GM18507 (cell line): ENCODE results near the gene FHOD3.

Experiments
- DNase-seq: peaks from one replicate; pipeline ENCODE4 v3.0.0; 2011; ENCODE audit warnings: low read depth; ENCODE audit not compliant: insufficient read length; ENCODE audit errors: extremely low spot score
- FAIRE-seq: peaks from 2 replicates; lab custom pipeline; 2011; peaks lifted over from hg19 to GRCh38; lab: Jason Lieb, UNC

FHOD3 gene

GRCh38 chr18:36427831-36428230 is 130.3 kb downstream of the FHOD3 start:
- FAIRE-seq (no peak), DNase-seq (no peak)

DNA sequence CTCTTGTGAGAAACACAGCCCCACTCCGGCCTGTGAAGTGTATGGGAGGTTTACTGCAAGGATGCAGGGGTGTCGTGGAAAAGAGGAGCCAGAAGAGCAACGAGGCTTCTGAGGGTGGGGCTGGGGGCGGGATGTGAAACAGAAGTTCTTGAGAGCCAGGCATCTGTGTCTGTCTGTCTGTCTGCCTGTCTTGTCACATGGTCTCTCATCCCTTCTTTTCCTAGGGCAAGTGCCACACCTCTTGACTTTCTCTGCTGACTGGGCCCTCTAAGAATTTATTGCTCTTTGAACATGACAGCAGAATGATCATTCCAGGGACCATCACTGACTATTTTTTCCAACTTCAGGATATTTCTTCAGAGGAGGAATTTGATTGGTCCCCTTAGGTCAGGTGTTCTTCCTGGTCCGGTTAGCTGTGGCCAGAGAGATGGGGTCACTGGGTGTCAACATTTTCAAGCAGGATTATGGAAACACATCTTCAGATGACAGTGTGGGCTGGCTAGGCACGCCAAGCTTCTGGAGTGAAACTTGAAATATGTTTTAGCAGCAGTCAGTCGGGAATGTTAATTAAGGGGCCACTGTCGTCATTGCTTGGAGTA is 131.0 kb downstream of the FHOD3 start:
- DNase-seq (no peak), FAIRE-seq (no peak)

- DNase-seq = no peak
- FAIRE-seq = no peak
These were observed 135.5 kb downstream of the FHOD3 start for GRCh38 chr18:36432880-36433555.

- FAIRE-seq = no peak
- no peak for DNase-seq
These were observed 138.9 kb downstream of the FHOD3 start for GRCh38 chr18:36436387-36436786.

DNA sequence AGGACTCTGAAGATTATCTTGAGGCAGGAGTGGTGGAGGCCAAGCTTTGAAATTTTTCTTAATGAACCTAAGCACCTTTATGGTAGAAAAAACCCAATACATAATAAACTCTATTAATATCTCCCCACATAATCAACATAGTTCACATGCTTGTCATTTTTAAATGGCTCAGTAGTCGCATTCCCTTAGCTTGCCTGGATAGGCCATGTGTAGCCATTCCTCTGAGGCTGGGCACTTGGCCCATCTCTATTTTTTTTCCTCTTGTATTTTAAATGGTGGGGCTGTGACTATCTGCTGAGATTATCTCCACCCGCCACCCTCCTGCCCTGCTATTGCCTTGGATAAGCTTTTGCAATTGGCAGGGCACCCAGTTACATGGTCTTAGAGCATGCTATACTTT is 143.1 kb downstream of the FHOD3 start:
- DNase-seq (no peak), FAIRE-seq (no peak)

DNA sequence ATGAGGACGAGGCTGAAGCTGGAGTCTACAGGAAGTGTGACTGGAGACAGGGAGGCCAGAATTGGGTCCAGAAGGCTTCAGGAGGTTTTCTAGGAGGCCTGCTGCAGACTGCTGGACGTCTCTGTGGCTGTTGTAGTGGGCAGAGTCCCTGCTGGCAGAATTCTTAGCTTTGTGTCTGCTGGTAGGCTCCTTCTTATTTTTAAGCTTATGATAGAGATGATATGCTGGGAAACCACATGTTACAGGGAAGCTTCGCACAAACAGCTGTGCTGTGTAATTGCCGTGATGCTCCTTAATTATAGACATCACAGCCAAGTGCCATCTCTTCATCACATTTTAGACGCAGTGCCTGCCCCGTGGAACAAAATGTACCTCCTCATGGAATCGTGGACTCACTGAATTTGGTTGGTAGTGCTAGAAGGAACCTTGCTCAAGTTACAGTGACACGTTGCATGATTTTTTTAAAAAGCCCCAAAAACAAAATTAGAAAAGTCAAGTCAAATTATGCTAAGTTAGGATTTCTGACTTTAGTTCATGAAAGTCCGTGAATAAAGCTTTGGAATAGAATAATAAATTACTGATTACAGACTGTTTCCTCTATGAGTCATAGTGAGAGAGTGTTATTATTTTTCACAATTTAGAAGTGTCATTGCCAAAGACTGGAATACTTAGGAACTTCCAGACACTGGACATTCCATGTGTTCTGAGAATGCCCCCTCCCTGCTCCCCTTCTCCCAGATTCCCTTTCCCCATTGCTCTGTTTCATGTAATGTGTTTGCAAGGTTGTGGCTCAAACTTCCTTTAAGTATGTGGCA is 144.1 kb downstream of the FHOD3 start:
- DNase-seq = no peak
- FAIRE-seq = peak; percentile 36

- no peak for FAIRE-seq
These were observed 145.2 kb downstream of the FHOD3 start for GRCh38 chr18:36442717-36443116.

GRCh38 chr18:36446059-36446458 is 148.5 kb downstream of the FHOD3 start:
- DNase-seq (no peak), FAIRE-seq (no peak)

More at GRCh38 chr18:36442717-36443116, 145.2 kb downstream of the FHOD3 start:
- no peak for DNase-seq

DNA sequence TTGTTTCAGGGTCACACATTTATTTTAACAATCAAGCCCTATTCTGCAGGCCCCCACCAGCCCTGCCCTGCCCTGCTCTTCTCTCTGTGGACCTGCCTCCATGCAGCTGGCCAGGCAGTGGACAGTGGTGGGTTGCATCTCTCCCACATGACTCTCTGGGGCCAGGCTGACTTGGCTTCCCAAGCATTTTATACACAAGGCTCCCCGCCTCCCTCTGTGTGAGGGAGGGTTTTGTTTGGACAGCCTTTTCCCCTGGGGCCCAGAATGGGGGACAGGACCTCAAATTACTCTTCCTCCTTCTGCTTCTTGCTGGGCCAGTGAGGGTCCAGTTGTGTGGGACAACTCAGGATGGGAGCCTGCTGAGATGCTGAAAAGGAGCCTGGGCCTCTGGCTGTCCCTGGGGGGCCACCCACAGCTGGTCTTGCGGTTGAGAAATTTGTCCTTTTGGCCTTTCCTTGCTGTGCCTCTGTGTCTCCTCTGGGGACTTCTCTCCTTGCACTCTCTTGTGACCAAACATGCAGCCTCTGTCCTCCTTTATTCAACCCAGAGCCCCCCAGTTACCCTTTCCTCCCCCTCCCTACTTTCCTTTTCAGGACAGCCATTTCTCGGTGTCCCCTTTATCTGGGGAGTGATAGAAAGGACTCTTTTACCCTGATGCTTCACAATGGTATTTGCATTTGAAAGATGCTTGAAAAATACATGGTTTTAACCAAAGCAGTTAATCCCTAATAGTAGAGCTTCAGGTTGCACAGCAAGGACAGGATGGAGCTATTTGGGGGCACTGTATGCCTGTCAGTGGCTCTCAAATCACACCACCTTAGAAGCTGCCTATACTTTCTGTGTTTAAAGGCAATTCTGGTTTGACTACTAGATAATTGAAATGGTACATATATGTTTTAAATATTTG is 151.1 kb downstream of the FHOD3 start:
- DNase-seq (no peak), FAIRE-seq (no peak)

GRCh38 chr18:36449451-36449850 is 151.9 kb downstream of the FHOD3 start:
- FAIRE-seq = no peak
- no peak for DNase-seq

DNA sequence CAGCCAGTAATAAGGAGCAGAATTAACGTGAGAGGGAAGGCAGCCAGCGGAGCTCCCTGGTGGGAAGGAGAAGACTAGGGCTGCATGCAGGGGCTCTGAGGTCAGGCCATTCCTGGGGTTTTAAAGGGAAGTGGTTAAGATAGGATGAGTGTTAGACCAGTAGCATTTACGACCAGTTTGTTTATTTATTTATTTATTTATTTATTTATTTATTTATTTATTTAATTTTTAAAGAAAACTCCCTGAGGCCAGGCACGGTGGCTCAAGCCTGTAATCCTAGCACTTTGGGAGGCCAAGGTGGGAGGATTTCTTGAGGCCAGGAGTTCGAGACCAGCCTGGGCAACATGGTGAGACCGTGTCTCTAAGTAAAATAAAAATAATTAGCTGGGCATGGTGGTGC is 152.8 kb downstream of the FHOD3 start:
- FAIRE-seq = no peak

GRCh38 chr18:36451454-36452251 is 154.1 kb downstream of the FHOD3 start:
- DNase-seq (no peak), FAIRE-seq (no peak)

More for the DNA sequence above, 152.8 kb downstream of the FHOD3 start:
- DNase-seq = no peak

- no peak for FAIRE-seq
- no peak for DNase-seq
These were observed 156.7 kb downstream of the FHOD3 start for GRCh38 chr18:36454245-36454644.

DNA sequence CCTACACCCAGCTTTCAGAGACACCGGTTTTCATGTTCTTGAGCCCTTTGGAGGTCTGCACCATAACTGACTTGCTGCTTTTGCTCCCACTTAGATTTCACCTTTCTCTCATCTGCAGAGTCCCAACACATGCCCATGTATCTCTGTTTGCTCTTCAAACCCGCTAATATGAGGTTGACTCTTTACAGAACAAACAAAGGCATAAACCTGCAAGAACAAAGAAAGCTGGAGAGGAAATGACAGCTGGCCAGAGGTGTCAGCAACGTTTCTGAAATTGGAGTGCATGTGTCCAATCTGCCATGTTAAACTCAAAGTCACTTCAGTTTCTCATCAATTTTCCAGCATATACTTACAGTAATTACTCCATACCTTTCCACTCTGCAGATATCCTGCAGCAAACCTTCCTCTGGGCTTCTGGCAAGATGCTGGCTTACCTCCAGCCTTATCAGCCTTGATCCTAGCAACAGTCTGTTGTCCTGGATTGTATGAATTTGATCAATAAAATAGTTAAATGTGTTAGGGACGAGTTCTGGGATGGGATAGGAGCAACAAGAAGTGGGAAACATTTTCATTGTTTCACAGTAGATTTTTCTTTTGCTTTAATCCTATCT is 157.4 kb downstream of the FHOD3 start:
- no peak for DNase-seq
- FAIRE-seq = no peak

DNA sequence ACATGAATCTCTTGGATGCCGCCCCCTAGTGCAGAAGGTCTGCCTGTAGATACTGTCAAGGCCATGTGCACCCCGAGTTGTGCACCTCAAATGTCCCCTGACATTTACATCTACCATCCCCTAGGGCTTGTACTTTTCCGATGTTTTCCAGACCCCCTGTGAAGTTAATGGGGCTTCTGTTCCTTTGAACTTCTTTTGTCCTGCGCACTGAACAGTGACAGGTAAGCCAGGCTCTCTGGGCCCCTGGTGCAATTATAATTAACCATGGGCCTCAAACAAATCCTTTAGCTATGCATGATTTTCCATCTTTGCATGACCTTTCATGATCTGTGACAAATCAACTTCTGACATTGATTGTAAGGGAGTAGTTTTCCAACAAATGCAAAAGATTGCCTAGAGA is 158.4 kb downstream of the FHOD3 start:
- FAIRE-seq = no peak

DNA sequence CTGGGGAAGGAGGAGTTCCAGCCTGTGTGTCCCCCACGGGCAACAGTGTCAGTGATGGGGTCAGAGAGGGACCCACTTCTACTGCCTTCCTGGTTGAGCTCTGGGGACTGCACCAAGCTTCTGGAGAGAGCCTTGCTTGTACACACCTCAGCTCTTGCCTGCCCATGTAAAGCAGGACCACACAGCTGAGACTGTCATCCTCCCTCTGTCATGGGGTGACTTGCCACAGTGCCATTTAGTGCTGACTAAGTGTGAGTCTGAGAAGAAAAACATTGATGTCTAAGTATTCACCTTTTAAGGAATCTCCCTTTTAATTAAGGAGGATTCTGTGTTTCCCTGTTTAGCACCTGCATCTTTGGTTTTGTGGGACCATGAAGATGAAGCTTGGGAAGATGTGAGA is 159.1 kb downstream of the FHOD3 start:
- DNase-seq (no peak), FAIRE-seq (no peak)

More for the DNA sequence above, 158.4 kb downstream of the FHOD3 start:
- DNase-seq = no peak

- DNase-seq = no peak
- FAIRE-seq = no peak
These were observed 160.2 kb downstream of the FHOD3 start for GRCh38 chr18:36457683-36458082.

DNA sequence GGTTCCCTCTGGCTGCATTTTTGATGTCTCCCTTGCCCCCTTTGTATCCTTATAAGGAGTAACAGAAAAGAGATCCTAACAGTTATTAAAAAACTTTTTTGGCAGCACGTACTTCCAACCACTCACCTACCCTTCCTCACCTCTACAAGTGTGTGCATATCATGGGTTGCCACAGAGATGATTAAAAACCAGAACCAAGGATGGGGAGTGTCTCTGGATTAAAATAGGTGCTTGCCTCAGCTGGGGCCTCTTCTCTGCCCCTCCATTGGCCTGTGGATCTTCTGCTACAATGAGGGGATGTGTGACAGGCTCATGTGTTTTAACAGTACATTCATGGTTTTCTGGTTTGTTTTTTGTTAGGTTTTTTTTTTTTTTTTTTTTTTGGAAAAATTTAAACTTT is 160.8 kb downstream of the FHOD3 start:
- FAIRE-seq = no peak
- no peak for DNase-seq
